GM18867 (cell line): ENCODE measurements around the gene PCGF1.
A peak's percentile ranks its signal among the peaks of the same experiment; 100 is the strongest.

Experiments used
- ATAC-seq: cut with Tn5 transposase; IDR thresholded peaks from one replicate; pipeline ENCODE4 v1.9.1; 2021; ENCODE audit warnings: mild to moderate bottlenecking, moderate library complexity; ENCODE audit not compliant: unreplicated experiment

The PCGF1 gene

DNA sequence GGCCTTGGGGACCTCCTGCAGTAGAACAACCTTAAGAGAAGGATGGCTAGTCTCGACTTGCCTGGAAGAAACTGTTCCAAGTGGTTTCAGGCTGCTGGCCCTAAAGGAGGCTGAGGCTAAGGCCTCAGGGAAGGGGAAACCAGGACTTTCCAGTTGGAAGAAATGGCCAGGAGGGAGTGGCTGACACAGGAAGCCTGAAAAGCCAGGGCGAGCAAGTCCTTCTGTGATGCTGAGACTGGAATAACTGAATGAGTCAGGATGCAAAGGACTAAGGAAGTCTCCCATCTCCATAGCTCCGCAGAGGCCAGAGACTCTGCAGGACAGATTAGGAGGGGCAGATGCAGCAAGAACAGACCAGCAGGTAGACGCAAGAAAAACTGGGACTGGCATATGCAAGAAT lies 29.6 kb upstream of the PCGF1 start:
- ATAC-seq = no peak

DNA sequence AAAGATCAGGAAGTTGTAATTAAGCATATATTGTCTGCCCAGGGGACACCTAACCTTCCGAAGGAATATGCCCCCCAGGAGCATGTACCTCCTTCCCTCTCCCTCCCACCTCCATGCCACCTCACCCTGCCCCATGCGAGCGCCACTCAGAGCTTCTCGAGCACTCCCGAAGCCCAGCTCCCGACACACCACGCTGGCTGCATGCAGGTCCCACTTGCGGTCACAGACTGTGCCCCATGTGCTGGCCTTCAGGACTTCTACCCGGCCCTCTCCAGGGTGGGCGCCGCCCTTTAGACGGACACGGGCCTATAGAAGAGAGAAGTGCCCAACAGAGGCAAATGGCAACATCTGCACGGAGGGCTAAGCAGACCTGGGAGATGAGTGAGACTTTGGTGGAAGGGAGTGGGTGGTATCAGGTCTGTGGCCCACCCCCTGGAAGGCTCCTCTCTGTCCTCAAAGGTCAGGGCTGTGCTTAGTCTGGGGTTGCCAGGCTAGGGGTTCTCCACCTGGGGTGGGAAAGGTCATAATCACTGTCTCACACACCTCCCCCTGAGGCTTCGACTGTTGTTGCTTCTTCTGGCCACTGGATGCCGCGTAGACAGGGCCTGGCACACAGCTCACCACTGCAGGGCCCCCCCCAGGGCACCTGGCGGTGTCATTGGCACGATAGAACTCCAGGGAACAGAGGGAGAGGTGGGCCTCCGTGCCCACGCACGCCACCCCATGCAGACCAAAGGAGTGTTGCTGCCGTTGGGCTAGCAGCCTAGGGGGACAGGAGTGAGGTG lies 28.9 kb upstream of the PCGF1 start:
- no peak for ATAC-seq

DNA sequence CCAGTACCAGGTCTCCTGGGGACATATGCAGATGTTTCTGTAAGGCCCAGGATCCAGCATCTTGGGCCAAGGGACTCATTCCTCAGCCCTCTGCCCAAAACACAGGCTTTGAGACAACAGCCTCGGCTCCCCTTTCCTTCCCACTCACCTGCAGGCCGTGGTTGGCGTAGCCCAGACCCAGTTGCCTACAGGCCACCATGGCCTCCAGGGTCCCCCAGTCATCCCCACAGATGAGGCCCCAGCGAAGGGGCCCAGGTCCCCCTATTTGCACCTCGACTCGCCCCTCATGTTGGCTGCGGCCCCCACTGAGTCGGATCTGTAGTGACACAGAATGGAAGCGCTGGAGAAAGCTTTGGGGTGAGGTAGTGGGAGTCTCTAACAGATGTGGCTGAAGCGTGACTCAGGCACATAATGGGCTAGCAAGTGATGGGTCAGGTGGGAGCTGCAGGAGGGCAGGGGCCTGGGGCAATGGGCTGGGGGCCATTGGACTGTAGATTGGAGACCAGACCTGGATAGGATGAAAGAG lies 28.0 kb upstream of the PCGF1 start:
- no peak for ATAC-seq

DNA sequence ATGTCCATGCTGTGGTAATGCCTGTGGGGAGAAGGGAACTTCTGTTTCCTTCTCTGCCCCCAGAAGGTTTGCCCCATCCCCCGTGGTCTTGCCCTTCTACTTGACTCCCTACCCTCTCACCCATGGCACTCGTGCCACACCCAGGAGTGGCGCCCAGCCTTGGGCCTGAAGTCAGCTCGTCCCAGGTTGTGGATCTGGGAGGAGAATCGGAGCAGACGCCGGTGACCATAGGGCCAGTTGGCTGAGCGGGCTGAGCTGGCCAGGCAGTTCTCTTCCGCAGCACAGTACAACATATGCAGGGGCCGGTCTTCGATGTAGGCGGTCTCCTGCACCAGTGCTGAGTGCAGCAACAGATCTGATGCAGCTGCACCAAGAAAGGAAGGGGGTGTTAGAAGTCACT lies 26.9 kb upstream of the PCGF1 start:
- no peak for ATAC-seq

DNA sequence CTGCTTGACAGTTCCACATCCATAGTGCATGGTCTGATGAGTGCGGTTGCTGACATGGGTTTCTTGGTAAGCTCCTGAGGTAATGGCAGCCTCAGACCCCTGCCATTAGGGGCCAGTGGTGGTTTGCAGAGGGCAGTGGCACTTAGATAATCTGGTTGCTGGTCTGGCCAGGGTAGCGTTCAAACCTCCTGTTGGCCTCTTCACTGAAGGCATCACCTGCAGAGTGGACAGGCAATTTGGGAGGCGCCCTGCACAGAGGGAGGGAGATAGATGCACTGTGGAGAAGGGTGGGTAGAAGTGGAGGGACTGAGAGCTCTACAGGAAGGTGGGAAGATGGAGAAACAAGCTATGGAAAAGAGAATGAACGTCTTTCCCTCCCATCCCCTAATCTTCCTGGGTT lies 26.0 kb upstream of the PCGF1 start:
- ATAC-seq = no peak

DNA sequence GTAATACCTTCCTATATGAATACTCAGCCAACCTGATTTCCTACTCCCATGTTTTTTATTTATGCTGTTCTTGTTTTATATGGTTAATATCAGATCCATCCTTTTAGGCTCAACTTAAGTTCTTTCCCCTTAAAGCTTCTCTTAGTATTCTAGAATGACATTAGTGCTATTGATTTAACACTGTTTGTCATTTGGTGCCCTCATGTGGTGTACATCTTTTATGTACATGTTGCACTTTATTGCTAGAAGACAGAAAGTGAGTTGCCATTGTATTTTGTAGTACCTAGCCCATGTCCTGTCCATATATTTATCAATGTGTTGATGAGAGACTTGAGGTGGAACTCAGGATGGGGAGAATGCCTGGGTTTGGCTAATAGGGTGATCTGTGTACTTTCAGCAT lies 24.7 kb upstream of the PCGF1 start:
- ATAC-seq = no peak

DNA sequence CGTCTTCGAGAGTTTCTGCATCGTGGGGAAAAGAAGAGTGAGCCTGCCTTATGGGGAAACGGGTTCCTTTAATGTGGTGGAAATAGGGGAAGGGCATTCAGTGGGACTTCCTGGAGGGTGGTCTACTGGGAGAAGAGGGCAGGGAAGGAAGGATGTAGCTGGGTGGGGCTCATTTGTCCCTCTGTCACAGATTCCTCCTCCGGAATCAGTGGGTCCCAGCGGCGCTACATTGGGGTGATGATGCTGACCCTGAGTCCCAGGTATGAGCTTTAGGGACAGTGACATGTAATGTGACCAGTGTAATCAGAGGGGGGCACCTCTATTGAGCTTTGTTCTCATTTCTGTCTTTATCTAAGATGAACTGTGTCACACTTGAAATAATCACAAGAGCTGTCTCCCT lies 24.2 kb upstream of the PCGF1 start:
- ATAC-seq = no peak

DNA sequence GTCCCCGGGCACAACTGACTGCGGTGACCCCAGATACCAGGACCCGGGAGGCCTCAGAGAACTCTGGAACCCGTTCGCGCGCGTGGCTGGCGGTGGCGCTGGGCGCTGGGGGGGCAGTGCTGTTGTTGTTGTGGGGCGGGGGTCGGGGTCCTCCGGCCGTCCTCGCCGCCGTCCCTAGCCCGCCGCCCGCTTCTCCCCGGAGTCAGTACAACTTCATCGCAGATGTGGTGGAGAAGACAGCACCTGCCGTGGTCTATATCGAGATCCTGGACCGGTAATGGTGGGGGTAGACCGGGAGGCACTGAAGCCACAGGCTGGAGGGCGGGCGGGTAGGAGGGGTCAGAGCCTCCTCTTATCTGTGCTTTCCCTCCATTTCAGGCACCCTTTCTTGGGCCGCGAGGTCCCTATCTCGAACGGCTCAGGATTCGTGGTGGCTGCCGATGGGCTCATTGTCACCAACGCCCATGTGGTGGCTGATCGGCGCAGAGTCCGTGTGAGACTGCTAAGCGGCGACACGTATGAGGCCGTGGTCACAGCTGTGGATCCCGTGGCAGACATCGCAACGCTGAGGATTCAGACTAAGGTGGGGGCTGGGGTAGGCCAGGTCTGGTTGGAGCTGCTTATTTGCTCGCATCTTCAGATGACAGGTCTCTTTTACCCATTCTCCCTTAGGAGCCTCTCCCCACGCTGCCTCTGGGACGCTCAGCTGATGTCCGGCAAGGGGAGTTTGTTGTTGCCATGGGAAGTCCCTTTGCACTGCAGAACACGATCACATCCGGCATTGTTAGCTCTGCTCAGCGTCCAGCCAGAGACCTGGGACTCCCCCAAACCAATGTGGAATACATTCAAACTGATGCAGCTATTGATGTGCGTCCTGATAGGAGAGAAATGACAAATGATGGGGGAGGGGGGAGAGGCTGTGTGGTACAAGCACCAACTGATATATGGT lies 23.0 kb upstream of the PCGF1 start:
- ATAC-seq = peak; percentile 23

DNA sequence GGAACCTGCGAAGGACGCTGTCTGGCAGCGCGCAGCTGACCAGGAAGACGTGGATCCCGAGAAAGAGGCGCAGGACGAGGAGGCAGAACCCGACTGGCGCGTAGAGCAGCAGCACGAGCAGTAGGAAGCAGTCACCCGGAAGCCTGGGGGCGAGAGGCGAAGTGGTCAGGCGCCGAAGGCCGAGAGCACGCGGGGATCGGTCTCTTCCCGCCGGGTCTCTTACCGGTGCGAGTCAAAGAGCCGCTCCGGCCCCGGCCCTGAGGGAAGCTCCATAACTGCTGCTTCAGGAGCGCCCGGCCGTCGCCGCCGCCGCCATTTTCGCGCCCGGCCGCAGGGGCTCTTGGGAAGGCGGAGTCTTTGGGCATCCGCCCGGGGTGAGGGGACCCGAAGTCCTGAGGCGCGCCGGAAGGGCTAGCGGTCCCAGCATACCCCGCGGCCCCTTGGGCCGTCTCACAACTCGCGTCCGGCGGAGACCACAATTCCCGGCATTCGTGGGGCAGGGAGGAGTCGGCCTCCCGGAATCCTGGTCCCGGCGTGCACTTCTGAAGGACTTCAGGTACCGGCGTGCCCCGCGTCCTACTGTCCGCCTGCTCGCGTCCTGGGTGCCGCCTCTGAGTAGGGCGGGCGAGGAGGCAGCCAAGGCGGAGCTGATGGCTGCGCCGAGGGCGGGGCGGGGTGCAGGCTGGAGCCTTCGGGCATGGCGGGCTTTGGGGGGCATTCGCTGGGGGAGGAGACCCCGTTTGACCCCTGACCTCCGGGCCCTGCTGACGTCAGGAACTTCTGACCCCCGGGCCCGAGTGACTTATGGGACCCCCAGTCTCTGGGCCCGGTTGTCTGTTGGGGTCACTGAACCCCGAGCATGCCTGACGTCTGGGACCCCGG lies 22.1 kb upstream of the PCGF1 start, which contains the start of the genes AUP1 and HTRA2:
Gene AUP1 (minus strand): TSS at position 350 of the 882 bp plus-strand sequence. CDS start 77 bp downstream, at position 273.
Gene HTRA2 (plus strand): TSS at position 577 of the 882 bp plus-strand sequence. CDS start 74 bp downstream, at position 651.
- peak; percentile 84 for ATAC-seq

DNA sequence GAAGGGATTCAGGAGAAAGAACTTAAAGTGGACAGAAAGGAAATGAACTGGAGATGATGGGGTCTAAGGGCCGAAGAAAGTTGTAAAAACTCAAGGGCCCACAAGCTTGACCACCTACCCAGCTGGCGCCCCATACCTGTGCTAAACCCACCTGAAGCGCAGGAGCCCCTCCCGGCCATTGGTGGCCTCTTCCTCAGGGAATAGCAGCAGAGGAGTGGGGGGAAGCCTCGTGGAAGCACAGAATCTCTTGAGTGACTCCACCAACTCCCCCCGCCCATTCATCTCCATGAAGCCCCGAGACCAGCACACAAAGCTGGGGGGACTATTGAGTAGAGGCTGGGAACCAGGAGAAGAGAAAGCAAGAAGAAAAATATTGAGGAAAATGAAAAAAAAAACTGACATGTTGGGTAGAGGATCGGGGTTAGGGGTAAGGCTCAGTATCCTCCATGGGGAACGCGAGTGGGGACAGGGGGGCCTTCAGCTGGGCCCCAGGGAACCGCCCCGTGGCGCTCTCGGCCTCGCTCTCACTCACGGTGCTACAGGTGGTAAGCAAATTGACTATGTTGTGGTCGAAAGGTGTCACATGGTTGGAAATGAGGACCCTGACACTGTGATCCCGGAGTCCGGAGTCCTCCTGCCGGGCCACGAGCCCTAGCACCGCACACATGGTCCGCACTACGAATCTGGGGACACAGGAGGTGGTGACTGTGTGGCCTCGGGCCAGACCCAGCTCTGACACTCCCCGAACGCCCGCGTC lies 21.3 kb upstream of the PCGF1 start:
- peak; percentile 7 for ATAC-seq

DNA sequence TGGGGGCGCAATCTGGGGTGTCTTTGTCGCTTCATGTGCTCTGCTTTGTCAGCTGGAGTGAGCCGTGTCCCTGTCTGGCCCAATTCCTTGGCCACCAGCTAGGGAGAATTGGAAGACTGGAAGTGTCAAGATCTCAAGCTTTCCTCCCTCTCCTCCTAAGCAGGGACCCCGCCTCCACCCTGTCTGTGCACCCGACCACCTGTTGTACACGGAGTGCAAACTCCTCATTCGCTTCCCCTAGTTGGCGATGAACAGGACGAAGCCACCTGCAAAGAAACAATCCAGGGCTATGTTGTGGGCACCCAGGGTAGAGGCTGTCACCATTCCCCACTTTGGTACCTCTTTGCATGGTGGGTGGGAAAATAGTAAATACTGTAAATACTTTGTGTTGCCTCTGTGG lies 20.2 kb upstream of the PCGF1 start:
- no peak for ATAC-seq

DNA sequence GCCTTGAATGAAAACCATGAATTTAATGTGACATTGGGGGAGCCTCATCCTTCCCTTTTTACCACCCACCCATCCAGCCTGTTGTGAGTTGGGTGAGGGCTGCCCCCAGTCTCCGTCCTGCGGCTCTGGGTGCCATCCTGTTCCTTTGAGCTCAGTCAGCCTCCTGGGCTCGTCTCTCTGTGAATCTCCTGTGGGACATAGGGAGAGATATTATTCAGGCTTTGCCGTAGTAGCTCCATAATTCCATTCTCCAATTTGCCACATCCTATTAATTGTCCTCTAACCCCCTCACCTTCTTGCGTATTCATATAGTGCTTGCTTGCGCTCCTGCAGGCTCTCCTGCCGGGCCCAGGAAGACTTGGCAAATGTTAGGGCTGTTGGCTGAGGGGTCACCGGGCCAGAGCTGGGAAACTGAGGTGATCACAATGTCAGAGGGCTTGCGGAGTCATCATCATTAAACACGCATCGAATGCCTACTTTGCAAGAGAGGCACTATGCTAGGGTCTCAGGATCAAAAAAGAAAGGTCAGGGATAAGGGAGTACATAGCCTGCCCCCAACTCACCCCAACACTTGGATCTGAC lies 19.2 kb upstream of the PCGF1 start:
- ATAC-seq = no peak

DNA sequence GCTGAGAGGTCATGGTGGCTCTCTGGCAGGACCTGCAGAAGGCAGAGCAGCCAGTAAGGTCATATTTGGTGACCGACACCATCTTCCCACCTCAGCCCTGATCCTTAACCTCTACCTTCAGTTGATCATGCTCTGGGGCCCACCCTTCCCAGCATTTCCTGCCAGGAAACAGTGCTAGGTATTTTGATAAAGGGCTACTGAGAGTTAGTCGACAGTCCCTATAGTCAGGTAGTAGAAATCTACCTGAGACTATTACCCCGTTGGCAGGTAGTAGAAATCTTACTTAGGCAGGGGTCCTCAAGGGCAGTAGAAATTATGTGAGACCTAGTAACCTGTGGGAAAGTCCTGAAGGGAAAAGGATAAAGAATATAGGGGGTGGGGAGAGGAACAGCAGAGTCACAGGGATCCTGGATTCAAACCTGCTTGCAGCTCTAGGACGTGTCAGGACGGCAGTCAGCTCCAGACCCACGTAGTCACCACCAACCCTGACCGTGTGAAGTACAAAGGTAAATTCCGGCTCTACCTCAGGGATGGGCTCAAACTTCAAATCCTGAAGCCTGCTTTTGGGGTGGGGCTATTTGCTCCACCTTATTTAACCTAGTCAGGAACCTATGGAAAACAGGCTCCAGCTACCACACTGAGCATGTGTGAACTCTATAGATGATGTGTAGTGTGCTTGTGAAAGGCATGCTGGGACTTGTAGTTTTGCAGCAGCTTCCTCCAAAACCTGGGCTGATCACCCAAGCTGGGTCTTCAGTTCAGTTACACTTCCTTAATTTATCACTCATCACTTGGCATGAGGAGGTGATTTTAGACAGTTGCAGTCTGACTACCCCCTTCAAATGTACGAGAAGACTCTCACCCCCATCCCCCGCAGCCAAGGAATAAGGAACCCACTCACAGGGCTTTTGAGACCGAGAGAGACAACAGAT lies 18.5 kb upstream of the PCGF1 start, which contains the start of gene DQX1:
Gene DQX1 (minus strand): TSS at position 515 of the 932 bp plus-strand sequence. CDS start 502 bp downstream, at position 13.
- no peak for ATAC-seq

DNA sequence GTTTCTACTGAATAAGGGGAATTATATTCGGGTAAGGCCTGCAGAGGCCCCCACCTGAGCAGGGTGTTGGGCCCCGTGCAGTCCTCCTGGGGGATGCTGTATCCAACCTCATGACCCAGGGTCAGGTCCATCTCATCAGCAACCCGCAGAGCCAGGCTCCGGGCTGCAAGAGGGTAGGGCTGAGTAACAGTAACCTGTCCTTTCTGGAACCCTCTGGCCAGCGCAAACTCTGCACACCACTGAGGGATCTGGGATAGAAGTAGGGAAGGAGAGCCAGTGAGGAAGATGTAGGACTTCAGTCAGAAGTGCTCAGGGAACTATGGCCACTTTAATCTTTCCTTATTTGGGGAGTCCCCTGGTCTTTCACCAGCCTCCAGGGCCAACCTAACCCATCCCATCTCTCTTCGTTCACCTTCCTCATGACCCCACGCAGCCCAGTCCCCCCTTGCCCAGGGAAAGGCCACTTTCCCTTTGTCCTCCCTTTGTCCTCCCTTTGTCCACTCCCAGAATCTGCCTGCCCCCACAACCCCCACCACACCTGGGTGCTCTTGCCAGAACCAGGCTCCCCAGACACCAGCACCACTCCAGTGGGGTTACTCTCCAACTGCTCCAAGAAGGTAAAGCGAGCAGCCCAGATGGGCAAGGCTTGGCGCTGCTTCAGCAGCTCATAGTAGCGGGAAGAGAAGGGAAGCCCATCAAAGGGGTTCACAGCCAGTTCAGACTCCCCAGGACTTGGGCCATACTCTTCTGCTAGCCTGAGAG lies 17.6 kb upstream of the PCGF1 start:
- no peak for ATAC-seq

DNA sequence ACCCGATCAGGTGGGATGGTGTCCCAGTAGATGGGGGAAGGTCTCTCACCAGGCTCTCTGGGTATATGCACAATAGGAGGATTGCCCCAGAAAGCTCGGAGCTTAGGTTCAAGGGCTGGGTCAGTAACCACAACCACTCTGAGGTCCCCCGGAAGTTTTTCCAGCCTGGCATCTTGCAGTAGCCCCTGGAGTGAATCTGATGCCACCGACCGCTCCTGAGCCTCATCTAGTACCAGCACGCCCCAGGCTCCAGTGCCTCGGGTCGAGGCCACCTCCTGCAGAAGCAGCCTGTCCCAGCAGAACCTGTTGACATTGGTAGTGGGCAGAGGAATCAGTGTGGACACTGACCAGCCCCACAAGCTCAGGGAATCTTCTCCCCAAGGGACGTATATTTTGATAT lies 16.5 kb upstream of the PCGF1 start:
- ATAC-seq = no peak

DNA sequence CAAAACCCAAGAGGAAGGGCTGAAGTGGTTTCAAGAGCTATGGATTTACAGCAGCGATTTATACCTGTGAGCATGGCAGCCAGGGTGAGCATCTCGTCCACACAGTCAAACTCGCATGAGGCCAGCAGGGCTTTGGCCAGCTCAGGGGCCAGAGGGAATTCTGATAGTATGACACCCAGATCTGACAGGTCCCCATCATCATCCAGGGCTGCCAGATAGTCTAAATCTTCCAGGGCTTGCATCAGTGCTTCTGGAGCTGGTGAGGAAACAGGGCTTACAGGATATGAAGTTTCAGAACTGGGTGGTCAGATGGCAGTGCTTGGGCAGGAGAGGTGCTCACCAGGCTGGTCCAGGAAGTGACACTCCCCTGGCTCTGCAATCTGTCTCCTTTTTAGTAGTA lies 15.0 kb upstream of the PCGF1 start:
- ATAC-seq = no peak

DNA sequence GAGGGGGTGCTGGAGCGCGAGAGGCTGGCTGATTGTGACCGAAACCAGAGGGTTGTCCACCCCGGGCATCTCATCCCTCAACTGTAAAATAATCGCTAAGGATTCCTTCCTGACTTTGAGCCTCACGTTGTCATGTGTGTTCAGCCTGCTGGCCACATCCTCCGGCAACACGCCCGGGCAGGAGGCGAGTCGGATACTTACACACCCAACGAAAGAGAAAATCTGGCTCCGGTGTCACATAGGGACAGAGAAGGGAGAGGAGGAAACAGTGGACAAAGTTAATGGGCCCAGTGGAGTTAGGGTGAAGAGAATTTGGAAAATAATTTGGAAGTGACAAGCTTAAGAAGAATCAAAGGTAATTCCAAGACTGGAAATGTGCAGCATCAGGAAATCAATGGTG lies 9.2 kb upstream of the PCGF1 start:
- no peak for ATAC-seq
